ENCODE data around the gene WDR90. TPM values are rescaled to one million over a fixed set of nuclear protein-coding genes. Genes with fewer than 3 reads are reported as not detected.
A peak's percentile ranks its signal among the peaks of the same experiment; 100 is the strongest.

WDR90 gene
- total RNA-seq, 1 experiment from 2014 or later, result 47.9 TPM

GRCh38 chr16:705431-706188 lies 56.4 kb downstream of the WDR90 start, which contains the start of gene FBXL16:
Gene FBXL16 (minus strand): TSS chr16:705801. CDS start chr16:697405, 8,396 bp downstream.
- peak; percentile 63 for DNase-seq (ENCODE audit: unreplicated experiment)
- peak within 1 kb of the TSS; percentile 83 for H3K4me3 Mint-ChIP-seq (ENCODE audit: unreplicated experiment)
- ChIA-PET CTCF (interaction anchor here (0.5 to 1.5 kb wide), 2 partner anchors 102 to 351 kb away, joined by 3 to 4 read pairs; no protein-coding TSS in a partner anchor), POLR2A (interaction anchor here (0.9 to 3.2 kb wide), 10 partner anchors 10 to 32 kb away, joined by 3 to 24 read pairs (median 14); partner anchors contain the start of genes ANTKMT, HAGHL, METRN and STUB1)
- peaks cover 15% of the 10 kb centered on the region for H3K36me3 Mint-ChIP-seq (ENCODE audit: insufficient read depth, unreplicated experiment)
- no peaks in the 10 kb centered on the region for H3K9me3 Mint-ChIP-seq (ENCODE audit: unreplicated experiment)
- no TSS peak for BruUV-seq (replicated peaks)
- peaks cover 17% of the 10 kb centered on the region for H3K4me1 Mint-ChIP-seq (ENCODE audit: insufficient read depth, unreplicated experiment)
- H3K27ac Mint-ChIP-seq (ENCODE audit: low read depth, unreplicated experiment), result peak within 1 kb of the TSS; percentile 67
- H3K27me3 Mint-ChIP-seq (ENCODE audit: insufficient read depth, unreplicated experiment), result no peaks in the 10 kb centered on the region
- intact Hi-C loops (cut with micrococcal nuclease), result no loop called here
- no peak for TF ChIP-seq CTCF (IDR thresholded peaks at IDR 0.05; ENCODE audit: unreplicated experiment)

- Mint-ChIP-seq H3K4me3 (ENCODE audit: unreplicated experiment) (peak overlapping the region; percentile 83), H3K27me3 (ENCODE audit: insufficient read depth, unreplicated experiment) (no peaks in the 10 kb centered on the region)
- CTCF ChIA-PET, result interaction anchor here (0.5 to 2.9 kb wide), 6 partner anchors 9 to 1305 kb away, joined by 3 to 15 read pairs (median 4); partner anchors contain the start of genes CCDC78 and METRN
These were observed 57.3 kb downstream of the WDR90 start for GRCh38 chr16:706189-707061.

GRCh38 chr16:707062-707538 lies 57.9 kb downstream of the WDR90 start:
- H3K9me3 Mint-ChIP-seq (ENCODE audit: unreplicated experiment), result no peaks in the 10 kb centered on the region
- ChIA-PET CTCF (interaction anchor here (0.5 to 2.9 kb wide), 12 partner anchors 9 to 1305 kb away, joined by 3 to 15 read pairs (median 4); partner anchors contain the start of genes ANTKMT, CCDC78 and METRN), POLR2A (interaction anchor here (0.6 to 2.9 kb wide), 27 partner anchors 9 to 1448 kb away, joined by 3 to 25 read pairs (median 4); partner anchors contain the start of genes ANTKMT, CAPN15, CCDC78 and CHTF18)
- no TSS peak for BruUV-seq (replicated peaks)
- peak overlapping the region; percentile 83 for H3K4me3 Mint-ChIP-seq (ENCODE audit: unreplicated experiment)
- no peaks in the 10 kb centered on the region for H3K27me3 Mint-ChIP-seq (ENCODE audit: insufficient read depth, unreplicated experiment)
- no peak for TF ChIP-seq CTCF (IDR thresholded peaks at IDR 0.05; ENCODE audit: unreplicated experiment)
- intact Hi-C loops (cut with micrococcal nuclease), result no loop called here
- peak overlapping the region; percentile 67 for H3K27ac Mint-ChIP-seq (ENCODE audit: low read depth, unreplicated experiment)
- H3K4me1 Mint-ChIP-seq (ENCODE audit: insufficient read depth, unreplicated experiment), result peaks cover 17% of the 10 kb centered on the region
- peaks cover 17% of the 10 kb centered on the region for H3K36me3 Mint-ChIP-seq (ENCODE audit: insufficient read depth, unreplicated experiment)
- peak; percentile 71 for DNase-seq (ENCODE audit: unreplicated experiment)

More at GRCh38 chr16:706189-707061, 57.3 kb downstream of the WDR90 start:
- peak overlapping the region; percentile 67 for H3K27ac Mint-ChIP-seq (ENCODE audit: low read depth, unreplicated experiment)
- BruUV-seq (replicated peaks), result no TSS peak
- TF ChIP-seq CTCF (IDR thresholded peaks at IDR 0.05; ENCODE audit: unreplicated experiment), result no peak
- peaks cover 17% of the 10 kb centered on the region for H3K4me1 Mint-ChIP-seq (ENCODE audit: insufficient read depth, unreplicated experiment)
- DNase-seq (ENCODE audit: unreplicated experiment), result no peak
- H3K9me3 Mint-ChIP-seq (ENCODE audit: unreplicated experiment), result no peaks in the 10 kb centered on the region
- intact Hi-C loops (cut with micrococcal nuclease), result no loop called here
- peaks cover 20% of the 10 kb centered on the region for H3K36me3 Mint-ChIP-seq (ENCODE audit: insufficient read depth, unreplicated experiment)
- POLR2A ChIA-PET, result interaction anchor here (0.6 to 3.2 kb wide), 25 partner anchors 8 to 1449 kb away, joined by 3 to 25 read pairs (median 5); partner anchors contain the start of genes ANTKMT, CAPN15, CCDC78 and CHTF18
